Brain microvascular endothelial cell (primary cell): ENCODE measurements around the gene FBXW8.

Experiments used
- DNase-seq: peaks from one replicate; pipeline ENCODE4 v3.0.0-alpha.2; 2020
- H3K27ac ChIP-seq: fragments of 250-450 bp; sonication (Bioruptor Pico); 2 replicates; pipeline ENCODE4 v1.5.1; 2020; ENCODE audit warnings: mild to moderate bottlenecking, moderate library complexity
- H3K27me3 ChIP-seq: fragments of 250-450 bp; sonication (Bioruptor Pico); replicated peaks from 2 replicates; pipeline ENCODE4 v1.5.1; 2020; ENCODE audit warnings: mild to moderate bottlenecking
- H3K36me3 ChIP-seq: fragments of 250-450 bp; sonication (Bioruptor Pico); replicated peaks from 2 replicates; pipeline ENCODE4 v1.5.1; 2020; ENCODE audit warnings: mild to moderate bottlenecking
- H3K4me3 ChIP-seq: 2 replicates; pipeline ENCODE4 v1.5.1; 2011; ENCODE audit warnings: low read depth, mild to moderate bottlenecking, control low read depth, low read length, moderate library complexity
- in situ Hi-C: cut with HindIII; loops from 2 replicates; pipeline ENCODE4 v1.10.0; 2017; ENCODE audit warnings: low sequenced_read_pairs, low pct_ligation_motif_present
- TF ChIP-seq, protein P1 (sequence below): IDR thresholded peaks from 2 replicates; pipeline ENCODE4 v1.5.1; 2011; ENCODE audit warnings: low read depth, mild to moderate bottlenecking, moderate library complexity, low read length, control low read depth, inconsistent platforms; ENCODE audit errors: missing control alignments

Gene FBXW8

DNA sequence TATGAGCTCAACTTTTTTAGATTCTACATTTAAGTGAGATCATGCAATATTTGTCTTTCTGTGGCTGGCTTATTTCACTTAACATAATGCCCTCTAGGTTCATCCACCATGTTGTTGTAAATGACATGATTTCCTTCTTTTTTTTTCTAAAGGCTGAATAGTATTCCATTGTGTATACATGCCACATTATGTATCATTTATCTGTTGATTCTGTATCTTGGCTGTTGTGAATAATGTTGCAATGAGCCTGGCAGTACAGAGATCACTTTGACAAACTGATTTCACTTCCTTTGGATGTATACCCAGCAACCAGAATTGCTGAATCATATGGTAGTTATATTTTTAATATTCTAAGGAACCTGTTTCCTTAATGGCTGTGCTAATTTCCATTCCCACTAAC is 19.1 kb downstream of the FBXW8 start:
- DNase-seq = no peak
- no peaks in the 10 kb centered on the region for H3K27me3 ChIP-seq
- H3K27ac ChIP-seq = no peak overlapping the region
- TF ChIP-seq, protein P1, sequence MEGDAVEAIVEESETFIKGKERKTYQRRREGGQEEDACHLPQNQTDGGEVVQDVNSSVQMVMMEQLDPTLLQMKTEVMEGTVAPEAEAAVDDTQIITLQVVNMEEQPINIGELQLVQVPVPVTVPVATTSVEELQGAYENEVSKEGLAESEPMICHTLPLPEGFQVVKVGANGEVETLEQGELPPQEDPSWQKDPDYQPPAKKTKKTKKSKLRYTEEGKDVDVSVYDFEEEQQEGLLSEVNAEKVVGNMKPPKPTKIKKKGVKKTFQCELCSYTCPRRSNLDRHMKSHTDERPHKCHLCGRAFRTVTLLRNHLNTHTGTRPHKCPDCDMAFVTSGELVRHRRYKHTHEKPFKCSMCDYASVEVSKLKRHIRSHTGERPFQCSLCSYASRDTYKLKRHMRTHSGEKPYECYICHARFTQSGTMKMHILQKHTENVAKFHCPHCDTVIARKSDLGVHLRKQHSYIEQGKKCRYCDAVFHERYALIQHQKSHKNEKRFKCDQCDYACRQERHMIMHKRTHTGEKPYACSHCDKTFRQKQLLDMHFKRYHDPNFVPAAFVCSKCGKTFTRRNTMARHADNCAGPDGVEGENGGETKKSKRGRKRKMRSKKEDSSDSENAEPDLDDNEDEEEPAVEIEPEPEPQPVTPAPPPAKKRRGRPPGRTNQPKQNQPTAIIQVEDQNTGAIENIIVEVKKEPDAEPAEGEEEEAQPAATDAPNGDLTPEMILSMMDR = no peak
- H3K36me3 ChIP-seq = peaks cover 4% of the 10 kb centered on the region
- in situ Hi-C loops = no loop called here
- no peak overlapping the region for H3K4me3 ChIP-seq

DNA sequence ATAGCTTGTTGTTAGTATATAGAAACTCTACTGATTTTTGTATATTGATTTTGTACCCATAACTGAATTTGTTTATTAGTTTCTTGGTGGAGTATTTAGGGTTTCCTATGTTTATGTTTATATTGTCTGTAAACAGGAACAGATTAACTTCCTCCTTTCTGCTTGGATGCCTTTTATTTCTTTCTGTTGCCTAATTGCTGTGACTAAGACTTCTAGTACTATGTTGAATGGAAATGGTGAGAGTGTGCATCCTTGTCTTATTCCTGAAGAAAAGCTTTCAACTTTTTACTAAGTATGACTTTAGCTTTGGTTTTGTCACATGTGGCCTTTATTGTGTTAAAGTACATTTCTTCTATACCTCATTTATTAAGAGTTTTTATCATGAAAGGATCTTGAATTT is 20.9 kb downstream of the FBXW8 start:
- DNase-seq = no peak
- no peak overlapping the region for H3K4me3 ChIP-seq
- H3K36me3 ChIP-seq = peaks cover 4% of the 10 kb centered on the region
- in situ Hi-C loops = no loop called here
- TF ChIP-seq, protein P1 = no peak
- no peaks in the 10 kb centered on the region for H3K27me3 ChIP-seq
- no peak overlapping the region for H3K27ac ChIP-seq

DNA sequence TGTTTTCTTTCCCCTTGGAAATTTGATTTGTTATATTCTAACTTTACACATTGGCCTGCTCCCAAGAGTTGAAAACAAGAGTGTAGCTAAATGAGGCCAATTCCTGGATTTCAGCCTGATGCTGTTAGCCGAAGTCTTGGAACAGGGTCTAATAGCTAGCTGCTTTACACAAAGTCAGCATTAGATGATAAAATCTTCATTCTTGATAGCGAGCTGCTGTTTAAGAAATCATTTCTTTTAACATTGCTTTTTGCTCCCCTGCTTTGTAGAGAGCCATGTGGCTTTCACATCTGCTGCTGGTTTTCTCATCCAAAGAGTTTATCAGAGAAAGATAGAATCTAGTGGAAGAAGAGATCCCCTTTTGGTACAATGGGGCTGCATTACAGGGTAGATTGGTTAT is 22.3 kb downstream of the FBXW8 start:
- TF ChIP-seq, protein P1 = no peak
- in situ Hi-C loops = no loop called here
- no peaks in the 10 kb centered on the region for H3K27me3 ChIP-seq
- H3K27ac ChIP-seq = no peak overlapping the region
- no peak overlapping the region for H3K4me3 ChIP-seq
- H3K36me3 ChIP-seq = peaks cover 4% of the 10 kb centered on the region
- no peak for DNase-seq

DNA sequence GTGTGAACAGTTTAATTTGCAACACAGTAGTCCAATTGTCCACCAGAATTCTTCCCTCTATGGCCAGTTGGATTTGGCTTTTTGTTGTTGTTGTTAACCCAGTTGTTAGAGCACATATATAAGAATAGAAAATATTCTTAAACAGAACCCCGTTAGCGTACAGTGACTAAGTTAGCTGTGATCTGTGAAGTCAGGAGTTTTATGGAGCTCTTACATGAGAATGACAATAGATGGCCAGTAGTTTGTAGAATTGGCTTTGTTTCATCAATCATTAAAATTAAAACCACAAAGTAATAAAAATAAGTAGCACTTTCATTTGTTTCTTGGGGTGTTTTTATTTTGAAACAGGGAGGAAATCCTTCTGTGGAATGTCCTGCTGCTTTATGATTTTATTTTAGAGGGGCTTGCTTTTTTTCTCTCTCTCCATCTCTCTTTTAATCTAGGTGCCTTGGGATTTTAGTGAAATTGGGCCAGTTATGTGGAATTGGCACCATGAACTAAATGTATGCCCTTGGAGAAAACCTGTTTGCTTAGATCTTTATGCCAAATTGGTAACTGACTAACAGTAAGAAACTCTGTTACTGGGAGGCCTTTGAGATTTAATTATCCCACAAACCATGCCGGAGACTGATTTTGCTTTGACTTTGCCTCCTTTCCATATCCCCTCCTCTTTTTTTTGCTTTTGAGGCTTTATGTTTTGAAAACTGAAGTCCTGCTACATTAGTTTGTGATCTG is 22.9 kb downstream of the FBXW8 start:
- H3K27ac ChIP-seq = no peak overlapping the region
- peaks cover 4% of the 10 kb centered on the region for H3K36me3 ChIP-seq
- in situ Hi-C loops = no loop called here
- DNase-seq = no peak
- TF ChIP-seq, protein P1 = no peak
- no peaks in the 10 kb centered on the region for H3K27me3 ChIP-seq
- no peak overlapping the region for H3K4me3 ChIP-seq

DNA sequence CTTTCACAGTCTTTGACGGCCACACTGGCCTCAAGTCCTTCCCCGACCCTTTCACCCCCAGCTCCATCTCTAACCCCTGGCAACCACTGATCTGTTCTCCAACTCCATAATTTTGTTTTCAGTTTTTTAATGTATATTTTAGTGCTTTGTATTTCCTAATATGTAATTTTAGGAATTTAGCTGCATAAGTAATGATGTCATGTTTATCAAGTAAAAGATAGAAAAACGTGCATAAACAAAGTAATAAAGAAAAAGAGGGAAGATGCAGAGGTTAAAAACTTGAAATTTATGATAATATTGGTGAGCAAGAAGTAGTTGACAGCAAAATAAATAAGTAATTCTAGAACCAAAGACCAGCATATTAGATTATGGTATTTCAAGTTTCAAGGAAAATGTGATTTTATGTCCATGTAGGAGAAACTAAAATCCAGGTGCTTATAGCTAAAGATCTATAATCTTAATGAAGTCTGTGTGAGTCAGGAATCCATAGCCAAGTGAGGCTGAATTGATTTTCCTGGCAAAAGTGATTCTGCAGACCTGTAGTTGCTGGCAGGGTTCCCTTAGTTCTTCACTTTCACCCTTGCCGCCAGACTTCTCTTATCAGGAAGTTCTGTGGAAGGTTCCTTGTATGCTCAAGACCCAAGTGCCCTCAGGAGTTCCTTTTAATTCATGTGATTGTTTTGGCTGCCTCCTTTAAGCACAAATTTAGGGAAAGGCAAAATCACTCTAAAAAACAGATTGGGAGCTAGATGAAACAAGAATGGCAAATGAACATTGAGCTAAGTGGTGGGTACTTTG is 24.4 kb downstream of the FBXW8 start:
- Histone ChIP-seq H3K36me3 (no peaks in the 10 kb centered on the region), H3K27me3 (no peaks in the 10 kb centered on the region), H3K27ac (no peak overlapping the region), H3K4me3 (no peak overlapping the region)
- TF ChIP-seq, protein P1 = no peak
- no peak for DNase-seq
- in situ Hi-C loops = no loop called here
